Measurements from ENCODE around the gene JPH2.

DNA sequence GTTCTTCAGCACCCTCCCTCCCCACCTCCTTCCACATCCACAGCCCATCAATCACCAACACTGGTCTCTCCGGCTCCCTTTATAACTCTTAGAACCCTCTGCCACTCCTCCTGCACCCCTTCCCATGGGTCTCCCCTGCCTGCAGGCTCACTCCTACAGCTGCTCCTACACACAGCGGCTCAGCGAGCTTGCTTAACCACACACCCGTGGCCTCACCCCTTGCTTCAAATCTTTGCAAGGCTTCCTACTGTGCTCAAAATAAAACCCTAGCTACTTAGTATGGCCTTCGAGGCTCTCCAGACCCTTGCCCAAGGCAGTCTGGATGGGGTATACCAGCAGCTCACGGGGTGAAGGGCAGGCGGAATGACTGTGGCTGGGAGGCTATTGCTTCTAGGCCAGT lies 63.7 kb downstream of the JPH2 start:
- no peak for TF ChIP-seq POLR2AphosphoS5 (IDR thresholded peaks at IDR 0.05)
- no peak for TF ChIP-seq CTCF (IDR thresholded peaks at IDR 0.05)
- no peak for TF ChIP-seq POLR2A (IDR thresholded peaks at IDR 0.05)
